ENCODE results near the gene SCN9A.

GRCh38 chr2:166365803-166366420, 9.8 kb downstream of the SCN9A start:
- TF ChIP-seq POLR2AphosphoS5 (IDR thresholded peaks at IDR 0.05) (no peak), POLR2A (IDR thresholded peaks at IDR 0.05) (no peak)
- TF ChIP-seq, protein P1, sequence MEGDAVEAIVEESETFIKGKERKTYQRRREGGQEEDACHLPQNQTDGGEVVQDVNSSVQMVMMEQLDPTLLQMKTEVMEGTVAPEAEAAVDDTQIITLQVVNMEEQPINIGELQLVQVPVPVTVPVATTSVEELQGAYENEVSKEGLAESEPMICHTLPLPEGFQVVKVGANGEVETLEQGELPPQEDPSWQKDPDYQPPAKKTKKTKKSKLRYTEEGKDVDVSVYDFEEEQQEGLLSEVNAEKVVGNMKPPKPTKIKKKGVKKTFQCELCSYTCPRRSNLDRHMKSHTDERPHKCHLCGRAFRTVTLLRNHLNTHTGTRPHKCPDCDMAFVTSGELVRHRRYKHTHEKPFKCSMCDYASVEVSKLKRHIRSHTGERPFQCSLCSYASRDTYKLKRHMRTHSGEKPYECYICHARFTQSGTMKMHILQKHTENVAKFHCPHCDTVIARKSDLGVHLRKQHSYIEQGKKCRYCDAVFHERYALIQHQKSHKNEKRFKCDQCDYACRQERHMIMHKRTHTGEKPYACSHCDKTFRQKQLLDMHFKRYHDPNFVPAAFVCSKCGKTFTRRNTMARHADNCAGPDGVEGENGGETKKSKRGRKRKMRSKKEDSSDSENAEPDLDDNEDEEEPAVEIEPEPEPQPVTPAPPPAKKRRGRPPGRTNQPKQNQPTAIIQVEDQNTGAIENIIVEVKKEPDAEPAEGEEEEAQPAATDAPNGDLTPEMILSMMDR (IDR thresholded peaks at IDR 0.05), result no peak
